ENCODE measurements around the gene BTBD10. TPM values are rescaled to one million over a fixed set of nuclear protein-coding genes. Genes with fewer than 3 reads are reported as not detected.

Gene BTBD10
- polyA plus RNA-seq, 1 donor from 2014 or later, result 143 TPM

DNA sequence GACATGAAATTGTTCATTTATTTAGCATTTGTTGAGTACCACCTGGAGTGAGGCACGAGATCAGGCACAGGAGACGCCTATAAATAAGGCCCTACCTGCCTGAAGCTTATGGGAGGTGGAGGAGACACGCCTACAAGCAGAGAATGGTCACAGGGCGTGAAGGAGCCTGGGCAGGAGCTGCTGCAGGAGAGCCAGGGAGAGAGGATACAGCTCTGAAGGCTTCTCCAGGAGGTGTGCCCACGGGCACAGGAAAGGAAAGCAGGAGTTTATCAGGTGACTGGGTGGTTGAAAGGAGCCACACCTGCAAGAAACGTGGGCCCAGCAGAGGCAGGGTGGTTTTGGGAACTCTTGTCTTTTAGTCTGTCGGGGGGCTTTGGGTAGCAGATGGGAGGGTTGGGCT is 115.1 kb downstream of the BTBD10 start:
- Histone ChIP-seq H3K9me2 (ENCODE audit: insufficient read depth, low read length) (no peaks in the 10 kb centered on the region), H3K9ac (ENCODE audit: low read length) (no peak overlapping the region), H3K36me3 (ENCODE audit: insufficient read depth, low read length) (no peaks in the 10 kb centered on the region), H3K4me3 (ENCODE audit: low read length) (no peak overlapping the region), H4K20me1 (ENCODE audit: insufficient read depth) (no peaks in the 10 kb centered on the region), H3K27ac (ENCODE audit: low read length) (no peak overlapping the region), H3K79me2 (replicated peaks; ENCODE audit: insufficient read depth, low read length) (no peaks in the 10 kb centered on the region), H3K27me3 (ENCODE audit: insufficient read depth, low read depth, low read length) (no peaks in the 10 kb centered on the region), H3K4me2 (ENCODE audit: low read length) (no peak overlapping the region), H3F3A (ENCODE audit: insufficient read depth, low read length, poor library complexity, severe bottlenecking) (no peaks in the 10 kb centered on the region), H3K9me3 (ENCODE audit: low read length) (no peaks in the 10 kb centered on the region), H2AFZ (ENCODE audit: low read depth, low read length) (no peak overlapping the region)
- TF ChIP-seq MXI1 (conservative IDR thresholded peaks at IDR 0.05; ENCODE audit: poor library complexity, severe bottlenecking), result no peak
- TF ChIP-seq, protein P1, sequence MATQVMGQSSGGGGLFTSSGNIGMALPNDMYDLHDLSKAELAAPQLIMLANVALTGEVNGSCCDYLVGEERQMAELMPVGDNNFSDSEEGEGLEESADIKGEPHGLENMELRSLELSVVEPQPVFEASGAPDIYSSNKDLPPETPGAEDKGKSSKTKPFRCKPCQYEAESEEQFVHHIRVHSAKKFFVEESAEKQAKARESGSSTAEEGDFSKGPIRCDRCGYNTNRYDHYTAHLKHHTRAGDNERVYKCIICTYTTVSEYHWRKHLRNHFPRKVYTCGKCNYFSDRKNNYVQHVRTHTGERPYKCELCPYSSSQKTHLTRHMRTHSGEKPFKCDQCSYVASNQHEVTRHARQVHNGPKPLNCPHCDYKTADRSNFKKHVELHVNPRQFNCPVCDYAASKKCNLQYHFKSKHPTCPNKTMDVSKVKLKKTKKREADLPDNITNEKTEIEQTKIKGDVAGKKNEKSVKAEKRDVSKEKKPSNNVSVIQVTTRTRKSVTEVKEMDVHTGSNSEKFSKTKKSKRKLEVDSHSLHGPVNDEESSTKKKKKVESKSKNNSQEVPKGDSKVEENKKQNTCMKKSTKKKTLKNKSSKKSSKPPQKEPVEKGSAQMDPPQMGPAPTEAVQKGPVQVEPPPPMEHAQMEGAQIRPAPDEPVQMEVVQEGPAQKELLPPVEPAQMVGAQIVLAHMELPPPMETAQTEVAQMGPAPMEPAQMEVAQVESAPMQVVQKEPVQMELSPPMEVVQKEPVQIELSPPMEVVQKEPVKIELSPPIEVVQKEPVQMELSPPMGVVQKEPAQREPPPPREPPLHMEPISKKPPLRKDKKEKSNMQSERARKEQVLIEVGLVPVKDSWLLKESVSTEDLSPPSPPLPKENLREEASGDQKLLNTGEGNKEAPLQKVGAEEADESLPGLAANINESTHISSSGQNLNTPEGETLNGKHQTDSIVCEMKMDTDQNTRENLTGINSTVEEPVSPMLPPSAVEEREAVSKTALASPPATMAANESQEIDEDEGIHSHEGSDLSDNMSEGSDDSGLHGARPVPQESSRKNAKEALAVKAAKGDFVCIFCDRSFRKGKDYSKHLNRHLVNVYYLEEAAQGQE (IDR thresholded peaks at IDR 0.05; ENCODE audit: borderline replicate concordance), result no peak
- no peak for TF ChIP-seq RAD21 (conservative IDR thresholded peaks at IDR 0.05)
- no peak for TF ChIP-seq EZH2 (IDR thresholded peaks at IDR 0.05; ENCODE audit: borderline replicate concordance, insufficient read depth, low read length, poor library complexity, severe bottlenecking)
- no peak for TF ChIP-seq SMC3 (conservative IDR thresholded peaks at IDR 0.05; ENCODE audit: poor library complexity)
- TF ChIP-seq, protein P2, sequence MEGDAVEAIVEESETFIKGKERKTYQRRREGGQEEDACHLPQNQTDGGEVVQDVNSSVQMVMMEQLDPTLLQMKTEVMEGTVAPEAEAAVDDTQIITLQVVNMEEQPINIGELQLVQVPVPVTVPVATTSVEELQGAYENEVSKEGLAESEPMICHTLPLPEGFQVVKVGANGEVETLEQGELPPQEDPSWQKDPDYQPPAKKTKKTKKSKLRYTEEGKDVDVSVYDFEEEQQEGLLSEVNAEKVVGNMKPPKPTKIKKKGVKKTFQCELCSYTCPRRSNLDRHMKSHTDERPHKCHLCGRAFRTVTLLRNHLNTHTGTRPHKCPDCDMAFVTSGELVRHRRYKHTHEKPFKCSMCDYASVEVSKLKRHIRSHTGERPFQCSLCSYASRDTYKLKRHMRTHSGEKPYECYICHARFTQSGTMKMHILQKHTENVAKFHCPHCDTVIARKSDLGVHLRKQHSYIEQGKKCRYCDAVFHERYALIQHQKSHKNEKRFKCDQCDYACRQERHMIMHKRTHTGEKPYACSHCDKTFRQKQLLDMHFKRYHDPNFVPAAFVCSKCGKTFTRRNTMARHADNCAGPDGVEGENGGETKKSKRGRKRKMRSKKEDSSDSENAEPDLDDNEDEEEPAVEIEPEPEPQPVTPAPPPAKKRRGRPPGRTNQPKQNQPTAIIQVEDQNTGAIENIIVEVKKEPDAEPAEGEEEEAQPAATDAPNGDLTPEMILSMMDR (IDR thresholded peaks at IDR 0.05; ENCODE audit: poor library complexity, severe bottlenecking), result no peak
- TF ChIP-seq POLR2AphosphoS5 (IDR thresholded peaks at IDR 0.05), result no peak
- TF ChIP-seq EP300 (conservative IDR thresholded peaks at IDR 0.05; ENCODE audit: poor library complexity, severe bottlenecking), result no peak
- TF ChIP-seq TAF1 (IDR thresholded peaks at IDR 0.05; ENCODE audit: low read depth), result no peak

DNA sequence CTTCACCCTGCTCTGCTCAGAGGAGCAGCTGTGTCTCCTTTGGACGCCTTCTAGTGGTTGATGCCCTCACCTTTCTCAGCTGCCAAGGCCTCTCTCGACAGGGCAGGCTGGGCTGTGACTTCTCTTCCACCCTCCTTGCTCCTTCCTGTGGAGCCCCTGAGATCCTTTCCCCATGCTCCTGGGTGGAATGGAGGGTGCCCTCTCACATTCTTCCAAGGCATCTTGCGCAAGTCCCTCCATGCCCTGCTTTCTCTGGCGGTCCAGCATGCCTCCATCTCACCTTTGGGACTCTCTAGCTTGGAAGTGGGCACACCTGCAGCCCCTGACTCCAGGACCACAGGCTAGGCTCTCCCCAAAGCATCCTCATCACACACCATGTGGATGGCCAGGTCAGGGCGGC is 116.6 kb downstream of the BTBD10 start:
- H3K9me3 ChIP-seq (ENCODE audit: low read length), result no peaks in the 10 kb centered on the region
- H3F3A ChIP-seq (ENCODE audit: insufficient read depth, low read length, poor library complexity, severe bottlenecking), result no peaks in the 10 kb centered on the region
- H4K20me1 ChIP-seq (ENCODE audit: insufficient read depth), result no peaks in the 10 kb centered on the region
- H3K4me3 ChIP-seq (ENCODE audit: low read length), result no peak overlapping the region
- no peaks in the 10 kb centered on the region for H3K36me3 ChIP-seq (ENCODE audit: insufficient read depth, low read length)
- no peaks in the 10 kb centered on the region for H3K9me2 ChIP-seq (ENCODE audit: insufficient read depth, low read length)
- no peak overlapping the region for H3K27ac ChIP-seq (ENCODE audit: low read length)
- no peak overlapping the region for H3K9ac ChIP-seq (ENCODE audit: low read length)
- H3K79me2 ChIP-seq (replicated peaks; ENCODE audit: insufficient read depth, low read length), result no peaks in the 10 kb centered on the region
- H3K27me3 ChIP-seq (ENCODE audit: insufficient read depth, low read depth, low read length), result no peaks in the 10 kb centered on the region
- H2AFZ ChIP-seq (ENCODE audit: low read depth, low read length), result no peak overlapping the region
- no peak overlapping the region for H3K4me2 ChIP-seq (ENCODE audit: low read length)
- no peak for TF ChIP-seq EP300 (conservative IDR thresholded peaks at IDR 0.05; ENCODE audit: poor library complexity, severe bottlenecking)
- TF ChIP-seq, protein P1 (IDR thresholded peaks at IDR 0.05; ENCODE audit: borderline replicate concordance), result no peak
- no peak for TF ChIP-seq RAD21 (conservative IDR thresholded peaks at IDR 0.05)
- TF ChIP-seq, protein P2 (IDR thresholded peaks at IDR 0.05; ENCODE audit: poor library complexity, severe bottlenecking), result no peak
- no peak for TF ChIP-seq TAF1 (IDR thresholded peaks at IDR 0.05; ENCODE audit: low read depth)
- TF ChIP-seq EZH2 (IDR thresholded peaks at IDR 0.05; ENCODE audit: borderline replicate concordance, insufficient read depth, low read length, poor library complexity, severe bottlenecking), result no peak
- no peak for TF ChIP-seq POLR2AphosphoS5 (IDR thresholded peaks at IDR 0.05)
- no peak for TF ChIP-seq SMC3 (conservative IDR thresholded peaks at IDR 0.05; ENCODE audit: poor library complexity)
- TF ChIP-seq MXI1 (conservative IDR thresholded peaks at IDR 0.05; ENCODE audit: poor library complexity, severe bottlenecking), result no peak

All from neural cell (in vitro differentiated cells).